ENCODE measurements around the gene GOSR2. TPM values are rescaled to one million over a fixed set of nuclear protein-coding genes. Genes with fewer than 3 reads are reported as not detected.

The GOSR2 gene
- total and polyA plus RNA-seq, 2 of the 8 experiments (the other 6 are each of a cell fraction or from before 2014, with no cell fraction given) = 28.2 to 36.2 TPM

GRCh38 chr17:46876926-46877325 lies 46.0 kb upstream of the GOSR2 start:
- POLR2A ChIA-PET (ENCODE audit: partially characterized antibody) = interaction anchor here (0.6 to 1.3 kb wide), 3 partner anchors 14 to 82 kb away, joined by 3 to 4 read pairs (median 3); no protein-coding TSS in a partner anchor
- CTCF ChIA-PET (ENCODE audit: partially characterized antibody) = interaction anchor here (0.8 to 5.2 kb wide), 25 partner anchors 8 to 96 kb away, joined by 3 to 41 read pairs (median 6); no protein-coding TSS in a partner anchor
- no peak overlapping the region for H3K56ac ChIP-seq (replicated peaks; ENCODE audit: insufficient read length, low read depth, low read length)
- no peak for TF ChIP-seq PHF8 (conservative IDR thresholded peaks at IDR 0.05; ENCODE audit: low read depth, low read length)

More at GRCh38 chr17:46876926-46877325, 46.0 kb upstream of the GOSR2 start:
- Histone ChIP-seq H2BK15ac (ENCODE audit: low read length) (no peak overlapping the region), H3K79me2 (ENCODE audit: control insufficient read depth in 1 of 2, insufficient read depth in 2 of 2, low read length in 2 of 2) (no peaks in the 10 kb centered on the region), H2BK20ac (ENCODE audit: low read length) (no peak overlapping the region), H3K23ac (ENCODE audit: insufficient read length) (no peak overlapping the region), H3K14ac (ENCODE audit: insufficient read length) (no peak overlapping the region), H3K27ac (ENCODE audit: low read depth, low read length) (no peak overlapping the region), H3K18ac (ENCODE audit: extremely low read depth, low read length) (no peak overlapping the region), H3K9me3 (ENCODE audit: insufficient read depth in 2 of 2, low read depth in 1 of 2, low read length in 1 of 2) (no peaks in the 10 kb centered on the region), H4K91ac (replicated peaks; ENCODE audit: insufficient read length, low read length) (no peak overlapping the region), H2AK5ac (ENCODE audit: low read depth, low read length) (no peak overlapping the region), H2BK5ac (ENCODE audit: low read depth, low read length) (no peak overlapping the region), H2BK12ac (ENCODE audit: low read depth, low read length) (no peak overlapping the region), H3K27me3 (replicated peaks in 1 of 4; ENCODE audit: control insufficient read depth in 3 of 4, extremely low read depth in 1 of 4, insufficient read depth in 3 of 4, low read length in 3 of 4) (no peaks in the 10 kb centered on the region; a peak in 1 of 7 replicates), H3K9ac (replicated peaks in 1 of 4; ENCODE audit: extremely low read depth in 1 of 4, low read depth in 3 of 4, low read length in 3 of 4) (no peak overlapping the region), H3K4me1 (replicated peaks in 1 of 4; ENCODE audit: control insufficient read depth in 3 of 4, insufficient read depth in 4 of 4, low read length in 3 of 4) (no peaks in the 10 kb centered on the region), H3K23me2 (ENCODE audit: low read depth, low read length) (no peaks in the 10 kb centered on the region; the same call in 1 of the 2 replicates), H2AFZ (ENCODE audit: low read length) (no peak overlapping the region), H3K79me1 (ENCODE audit: low read depth, low read length) (no peaks in the 10 kb centered on the region), H4K8ac (ENCODE audit: extremely low read depth, insufficient read depth, low read length) (no peak overlapping the region), H4K20me1 (replicated peaks in 1 of 2; ENCODE audit: control insufficient read depth in 1 of 2, insufficient read depth in 2 of 2, low read length in 2 of 2) (peaks cover 0 to 4% of the 10 kb centered on the region in 2 experiments), H4K5ac (ENCODE audit: insufficient read length, low read depth, low read length) (no peak overlapping the region), H3K4me2 (ENCODE audit: insufficient read depth in 1 of 2, low read depth in 2 of 2, low read length in 2 of 2) (no peak overlapping the region), H3K36me3 (ENCODE audit: control insufficient read depth in 2 of 4, insufficient read depth in 4 of 4, low read length in 3 of 4) (no peaks in the 10 kb centered on the region), H2BK120ac (replicated peaks; ENCODE audit: low read depth, low read length) (no peak overlapping the region), H3K4ac (replicated peaks; ENCODE audit: insufficient read length, low read depth, low read length) (no peak overlapping the region), H3K4me3 (ENCODE audit: extremely low read depth in 1 of 4, insufficient read depth in 2 of 4, low read depth in 3 of 4, low read length in 4 of 4) (no peak overlapping the region)
- WGBS, 2 experiments (ENCODE audit: extremely low coverage in 1 of 2, insufficient coverage in 1 of 2, insufficient read length in 1 of 2, insufficient replicate concordance in 2 of 2, low coverage in 1 of 2, low lambda C conversion rate in 2 of 2, missing lambda C conversion rate in 1 of 2) = 85% methylated on average over 4 of the region's 4 CpGs; no CpG with 5 or more reads in 1 of the 2 experiments
- DNase-seq (ENCODE audit: low read depth in 1 of 2, low spot score in 2 of 2) (no peak), FAIRE-seq (no peak)
